LNCAP (cell line): ENCODE measurements around the gene DUOXA1.

Source experiments
- CTCF ChIP-seq: fragments of 450-650 bp; IDR thresholded peaks from 2 replicates; pipeline ENCODE4 v1.5.1; 2017; ENCODE audit warnings: mild to moderate bottlenecking

The DUOXA1 gene

DNA sequence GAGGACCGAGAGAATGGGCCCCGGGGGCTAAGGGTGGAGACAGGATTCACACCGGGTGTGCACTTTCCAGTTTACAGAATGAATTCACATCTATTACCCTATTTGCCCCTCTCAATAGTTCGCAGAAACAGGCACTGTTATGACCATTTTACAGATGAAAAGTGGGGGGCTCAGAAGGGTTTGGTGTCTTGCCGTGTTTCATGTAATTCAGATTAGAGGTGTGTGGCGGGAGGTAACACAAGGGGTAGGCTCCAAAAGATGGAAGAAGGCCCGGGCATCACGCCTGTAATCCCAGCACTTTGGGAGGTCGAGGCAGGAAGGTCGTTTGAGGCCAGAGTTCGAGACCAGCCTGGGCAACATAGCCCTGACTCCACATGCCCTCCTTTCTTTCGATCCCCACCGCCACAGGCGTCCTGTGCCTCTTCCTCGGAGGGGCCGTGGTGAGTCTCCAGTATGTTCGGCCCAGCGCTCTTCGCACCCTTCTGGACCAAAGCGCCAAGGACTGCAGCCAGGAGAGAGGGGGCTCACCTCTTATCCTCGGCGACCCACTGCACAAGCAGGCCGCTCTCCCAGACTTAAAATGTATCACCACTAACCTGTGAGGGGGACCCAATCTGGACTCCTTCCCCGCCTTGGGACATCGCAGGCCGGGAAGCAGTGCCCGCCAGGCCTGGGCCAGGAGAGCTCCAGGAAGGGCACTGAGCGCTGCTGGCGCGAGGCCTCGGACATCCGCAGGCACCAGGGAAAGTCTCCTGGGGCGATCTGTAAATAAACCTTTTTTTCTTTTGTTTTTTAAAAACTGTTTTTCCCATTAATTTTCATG, 12.2 kb downstream of the DUOXA1 start:
- TF ChIP-seq CTCF: no peak

- TF ChIP-seq CTCF: no peak
Observed at GRCh38 chr15:45116482-45117307, 13.0 kb downstream of the DUOXA1 start.

DNA sequence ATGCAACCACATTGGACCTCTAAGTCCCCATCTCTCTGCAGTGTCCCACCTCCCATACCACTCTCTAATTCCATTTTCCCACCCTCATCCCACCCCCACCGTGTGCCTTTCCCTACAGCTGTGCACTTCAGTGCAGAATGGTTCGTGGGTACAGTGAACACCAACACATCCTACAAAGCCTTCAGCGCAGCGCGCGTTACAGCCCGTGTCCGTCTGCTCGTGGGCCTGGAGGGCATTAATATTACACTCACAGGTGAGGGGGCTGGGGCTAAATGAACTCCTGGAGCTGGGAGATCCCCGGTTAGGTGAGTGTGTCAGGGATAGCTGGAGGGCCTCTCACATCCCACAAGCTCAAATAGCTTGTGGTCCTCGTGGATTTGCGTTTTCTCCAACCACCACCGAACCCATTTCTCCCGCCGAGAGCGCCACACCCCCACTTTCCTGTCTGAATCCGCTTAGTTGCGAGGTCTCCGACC, 13.6 kb downstream of the DUOXA1 start:
- no peak for TF ChIP-seq CTCF

GRCh38 chr15:45115312-45115820, 14.3 kb downstream of the DUOXA1 start:
- no peak for TF ChIP-seq CTCF

DNA sequence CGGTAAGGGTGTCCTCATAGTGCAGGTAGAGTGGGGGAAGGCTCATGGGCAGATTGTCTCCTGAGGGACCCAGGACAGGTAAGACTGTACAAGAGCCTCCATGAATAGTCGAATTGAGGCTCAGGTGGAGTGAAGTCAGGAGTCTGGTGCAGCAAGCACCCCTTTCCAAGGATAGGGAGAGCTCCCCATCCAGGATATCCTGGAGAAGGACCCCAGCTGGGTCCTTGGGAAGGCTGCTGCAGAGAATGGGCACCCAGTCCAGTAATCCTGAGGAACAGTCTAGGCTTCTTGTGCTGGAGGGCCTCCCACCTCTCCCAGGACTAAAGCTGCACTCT, 15.0 kb downstream of the DUOXA1 start:
- TF ChIP-seq CTCF: no peak

DNA sequence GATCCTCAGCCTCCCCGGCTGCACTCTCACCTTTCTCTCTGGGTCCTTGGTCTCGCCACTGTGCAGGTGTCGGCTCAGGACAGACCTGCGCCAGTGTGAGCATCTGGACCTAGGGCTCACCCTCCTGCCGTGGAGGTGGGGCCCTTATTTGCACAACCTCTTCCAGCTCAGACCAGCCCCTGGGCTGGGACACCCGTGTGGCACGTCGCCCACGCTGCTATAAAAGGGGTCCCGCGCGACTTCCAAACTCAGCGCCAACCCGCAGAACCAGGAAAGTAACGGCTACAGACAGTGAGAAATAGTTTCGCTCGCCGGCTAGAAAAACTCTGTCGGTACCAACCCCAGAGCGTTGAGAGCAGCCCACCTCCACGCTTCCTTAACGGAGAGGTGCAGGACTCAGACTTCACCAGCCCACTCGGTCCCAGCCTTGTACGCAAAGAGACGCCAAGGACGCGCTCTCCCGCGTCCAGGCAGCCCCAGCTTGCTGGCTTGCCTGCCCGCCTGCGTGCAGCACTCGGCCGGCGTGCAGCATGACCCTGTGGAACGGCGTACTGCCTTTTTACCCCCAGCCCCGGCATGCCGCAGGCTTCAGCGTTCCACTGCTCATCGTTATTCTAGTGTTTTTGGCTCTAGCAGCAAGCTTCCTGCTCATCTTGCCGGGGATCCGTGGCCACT, 15.5 kb downstream of the DUOXA1 start, which contains the start of the genes DUOX2 and DUOXA2:
Gene DUOX2 (minus strand): TSS at position 97 of the 675 bp plus-strand sequence. CDS start 761 bp downstream, outside the sequence.
Gene DUOXA2 (plus strand): TSS at position 251 of the 675 bp plus-strand sequence. CDS start 280 bp downstream, at position 531.
- no peak for TF ChIP-seq CTCF

GRCh38 chr15:45113380-45113990, 16.2 kb downstream of the DUOXA1 start:
- no peak for TF ChIP-seq CTCF
